ENCODE measurements around the gene DMC1.

DNA sequence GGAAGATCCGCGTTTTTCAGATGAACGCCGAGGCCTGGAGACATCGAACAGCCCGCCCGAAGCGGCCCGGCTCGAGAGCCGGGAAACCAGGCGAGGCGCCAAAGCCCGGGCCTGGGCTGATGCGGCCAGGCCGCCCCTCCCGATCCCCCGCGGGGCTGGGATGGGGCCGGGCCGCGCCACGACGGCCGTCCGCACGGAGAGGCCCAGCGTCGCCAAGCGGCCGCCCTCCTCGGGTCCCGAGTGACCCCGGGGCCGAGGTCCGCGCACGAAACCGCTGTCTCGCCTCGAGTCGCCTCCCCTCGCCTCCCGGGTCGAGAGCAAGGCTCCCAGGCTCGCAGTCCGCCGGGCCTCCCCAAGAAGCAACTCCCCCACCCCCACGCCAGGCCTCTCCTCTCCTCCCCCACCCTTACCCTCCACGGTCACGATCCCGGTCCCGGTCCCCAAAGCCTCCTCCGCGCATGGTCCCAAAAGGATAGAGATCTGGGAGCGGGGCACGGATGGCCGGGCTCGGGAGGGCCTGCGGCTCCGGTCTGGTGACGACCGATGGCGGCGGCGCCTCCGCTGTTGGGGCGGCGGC lies 64.4 kb downstream of the DMC1 start:
- TF ChIP-seq, protein P1, sequence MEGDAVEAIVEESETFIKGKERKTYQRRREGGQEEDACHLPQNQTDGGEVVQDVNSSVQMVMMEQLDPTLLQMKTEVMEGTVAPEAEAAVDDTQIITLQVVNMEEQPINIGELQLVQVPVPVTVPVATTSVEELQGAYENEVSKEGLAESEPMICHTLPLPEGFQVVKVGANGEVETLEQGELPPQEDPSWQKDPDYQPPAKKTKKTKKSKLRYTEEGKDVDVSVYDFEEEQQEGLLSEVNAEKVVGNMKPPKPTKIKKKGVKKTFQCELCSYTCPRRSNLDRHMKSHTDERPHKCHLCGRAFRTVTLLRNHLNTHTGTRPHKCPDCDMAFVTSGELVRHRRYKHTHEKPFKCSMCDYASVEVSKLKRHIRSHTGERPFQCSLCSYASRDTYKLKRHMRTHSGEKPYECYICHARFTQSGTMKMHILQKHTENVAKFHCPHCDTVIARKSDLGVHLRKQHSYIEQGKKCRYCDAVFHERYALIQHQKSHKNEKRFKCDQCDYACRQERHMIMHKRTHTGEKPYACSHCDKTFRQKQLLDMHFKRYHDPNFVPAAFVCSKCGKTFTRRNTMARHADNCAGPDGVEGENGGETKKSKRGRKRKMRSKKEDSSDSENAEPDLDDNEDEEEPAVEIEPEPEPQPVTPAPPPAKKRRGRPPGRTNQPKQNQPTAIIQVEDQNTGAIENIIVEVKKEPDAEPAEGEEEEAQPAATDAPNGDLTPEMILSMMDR (IDR thresholded peaks at IDR 0.05; ENCODE audit: low read depth, low read length): no peak
- TF ChIP-seq EZH2phosphoT487 (IDR thresholded peaks at IDR 0.05; ENCODE audit: low read depth): no peak
